ENCODE data around the gene ATP1B3. TPM values are rescaled to one million over a fixed set of nuclear protein-coding genes. Genes with fewer than 3 reads are reported as not detected.
A peak's percentile ranks its signal among the peaks of the same experiment; 100 is the strongest.

Gene ATP1B3
- total RNA-seq (2016; rRNA removed; fragmentation: Illumina TruSeq; extraction: Trizol) (61.6 and 84.3 TPM in 2 replicates), polyA plus RNA-seq (2011; rRNA removed) (65.8 and 93.6 TPM in 2 replicates), polyA minus RNA-seq (2011; rRNA and poly(A)+ RNA removed; ENCODE audit: low replicate concordance) (36.0 and 221 TPM in 2 replicates), Bru-seq, nascent RNA (percentile 88 among the genes with signal in this experiment), BruChase-seq, experiment 1, labeled RNA remaining after a 6-hour chase (percentile 93 among the genes with signal in this experiment), BruChase-seq, experiment 2, labeled RNA remaining after a 2-hour chase (percentile 92 among the genes with signal in this experiment)
- total RNA-seq (2016; cell fraction: cytosol; rRNA removed; fragmentation: Illumina TruSeq; extraction: Trizol; ENCODE audit: low read depth), result 17.6 and 23.7 TPM in 2 replicates
- total RNA-seq (2016; cell fraction: insoluble cytoplasmic fraction; rRNA removed; fragmentation: Illumina TruSeq; extraction: Trizol), result 60.7 and 84.6 TPM in 2 replicates
- 41.4 and 48.2 TPM in 2 replicates for total RNA-seq (2016; cell fraction: membrane; rRNA removed; fragmentation: Illumina TruSeq; extraction: Trizol)
- total RNA-seq (2016; cell fraction: nucleus; rRNA removed; fragmentation: Illumina TruSeq; extraction: Trizol), result 107 and 136 TPM in 2 replicates
- 60.4 and 102 TPM in 2 replicates for polyA plus RNA-seq (2011; cell fraction: cytosol; rRNA removed)
- polyA plus RNA-seq (2011; cell fraction: nucleus; rRNA removed), result 27.5 and 41.2 TPM in 2 replicates
- polyA plus RNA-seq (2012), result 108 TPM in 2 replicates
- polyA plus RNA-seq (2016; cell fraction: cytosol; fragmentation: Illumina TruSeq; extraction: Trizol; ENCODE audit: low read depth), result 33.3 and 33.4 TPM in 2 replicates
- 90.6 and 101 TPM in 2 replicates for polyA plus RNA-seq (2016; cell fraction: insoluble cytoplasmic fraction; fragmentation: Illumina TruSeq; extraction: Trizol; ENCODE audit: low read depth)
- 46.3 and 50.2 TPM in 2 replicates for polyA plus RNA-seq (2016; cell fraction: membrane; fragmentation: Illumina TruSeq; extraction: Trizol; ENCODE audit: low read depth)
- polyA plus RNA-seq (2016; cell fraction: nucleus; fragmentation: Illumina TruSeq; extraction: Trizol; ENCODE audit: insufficient read depth, low read depth), result 276 and 302 TPM in 2 replicates
- polyA minus RNA-seq (2011; cell fraction: cytosol; rRNA and poly(A)+ RNA removed), result 33.3 and 35.0 TPM in 2 replicates
- 20.1 and 20.8 TPM in 2 replicates for polyA minus RNA-seq (2011; cell fraction: nucleus; rRNA and poly(A)+ RNA removed)
- long read RNA-seq, experiment 1, transcript ATP1B3-201 (7 exons, 1,811 nt), result major isoform, 248 of 256 reads
- long read RNA-seq, experiment 1, partial matches to known transcripts, result 2 of 256 reads
- long read RNA-seq, experiment 1, other reads (novel, unspliced or antisense), result 5 of 256 reads
- long read RNA-seq, experiment 2, transcript ATP1B3-201 (7 exons, 1,811 nt), result major isoform, 335 of 454 reads
- long read RNA-seq, experiment 2, partial matches to known transcripts, result 64 of 454 reads
- long read RNA-seq, experiment 2, other reads (novel, unspliced or antisense), result 52 of 454 reads

DNA sequence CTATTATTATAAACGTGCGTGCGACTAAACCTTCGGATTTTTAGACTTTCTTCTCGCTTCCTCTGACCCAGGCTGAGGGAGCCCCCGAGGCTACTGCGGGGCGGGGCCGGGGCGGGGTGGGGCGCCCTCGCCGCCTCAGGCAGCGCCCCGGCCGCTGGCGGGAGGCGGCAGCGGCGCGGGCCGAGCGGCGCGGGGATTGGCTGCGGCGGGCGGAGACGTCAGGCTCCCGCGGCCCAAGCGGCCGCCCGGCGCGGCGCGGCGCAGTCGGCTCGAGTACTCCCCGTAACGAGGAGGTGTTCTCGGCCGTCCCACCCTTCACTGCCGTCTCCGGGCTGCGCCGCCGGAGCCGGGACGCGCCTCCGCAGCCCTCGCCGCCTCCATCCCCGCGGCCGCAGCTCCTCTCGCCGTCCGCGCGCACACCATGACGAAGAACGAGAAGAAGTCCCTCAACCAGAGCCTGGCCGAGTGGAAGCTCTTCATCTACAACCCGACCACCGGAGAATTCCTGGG is at the start of gene ATP1B3:
TSS of gene ATP1B3 (plus strand) at position 263 of the 510 bp plus-strand sequence. CDS start at position 422, 159 bp downstream.
- H3K4me2 ChIP-seq (ENCODE audit: low read depth, low read length), result peak within 1 kb of the TSS; percentile 86
- POLR2A ChIA-PET, result interaction anchor here (1.1 kb wide), 1 partner anchor 17 kb away, joined by 4 read pairs; no protein-coding TSS in a partner anchor
- no peaks in the 10 kb centered on the region for H3K36me3 ChIP-seq (replicated peaks in 1 of 2; ENCODE audit: control insufficient read depth in 1 of 2, insufficient read depth in 2 of 2, low read length in 2 of 2)
- intact Hi-C loops (cut with micrococcal nuclease; ENCODE audit: unreplicated experiment) (loop anchor here (10.0 kb wide), 2 partner anchors 392 to 572 kb away; partner anchors contain the start of gene RASA2), in situ Hi-C loops (cut with HindIII; ENCODE audit: extremely low pct_ligation_motif_present, low pct_unique_long_range_greater_than_20kb) (loop anchor here (10.0 kb wide), 1 partner anchor 142 kb away; the partner anchor contains the start of gene RNF7)
- no peaks in the 10 kb centered on the region for H3K27me3 ChIP-seq (ENCODE audit: control insufficient read depth in 1 of 2, insufficient read depth in 2 of 2, low read length in 2 of 2)
- CTCF ChIA-PET (ENCODE audit: low intra/inter-chr PET ratio, low total read pairs), result interaction anchor here (1.7 kb wide), 1 partner anchor 138 kb away, joined by 19 read pairs; the partner anchor contains the start of gene RNF7
- DNase-seq (ENCODE audit: low spot score) (peak; percentile 60), ATAC-seq (peak; percentile 89), FAIRE-seq (no peak)
- H3K79me2 ChIP-seq (ENCODE audit: insufficient read depth, low read length), result peaks cover 40% of the 10 kb centered on the region
- BruUV-seq (replicated peaks), result no TSS peak
- peaks cover 4% of the 10 kb centered on the region; the same call in 1 of the 2 replicates for H4K20me1 ChIP-seq (ENCODE audit: insufficient read depth, low read length)
- H3K27ac ChIP-seq (ENCODE audit: extremely low read length, insufficient read depth, low read length), result peak within 1 kb of the TSS; percentile 87
- peak within 1 kb of the TSS; percentile 92 to 99 (median 92) for H3K4me3 ChIP-seq (replicated peaks in 1 of 3; ENCODE audit: insufficient read depth in 1 of 3, low read depth in 2 of 3, low read length in 3 of 3)
- H3K4me1 ChIP-seq (ENCODE audit: insufficient read depth, low read length), result peaks cover 35% of the 10 kb centered on the region
- peak within 1 kb of the TSS; percentile 89 for H2AFZ ChIP-seq (ENCODE audit: low read length)
- 0% methylated on average over 22 of the region's 69 CpGs for WGBS (ENCODE audit: low lambda C conversion rate)
- H3K9ac ChIP-seq (ENCODE audit: insufficient read depth, low read depth, low read length), result peak within 1 kb of the TSS; percentile 86
- H3K9me3 ChIP-seq (ENCODE audit: low read length), result no peaks in the 10 kb centered on the region
- TF ChIP-seq KLF16 (CRISPR knock-in tag; IDR thresholded peaks at IDR 0.05) (peak in 1 of 2 experiments; percentile 63; a peak in 1 of 4 replicates), ZNF660 (CRISPR knock-in tag; IDR thresholded peaks at IDR 0.05; ENCODE audit: borderline replicate concordance, low read depth) (no peak), HNRNPLL (IDR thresholded peaks at IDR 0.05; ENCODE audit: low read depth, low read length, poor library complexity, severe bottlenecking) (peak; percentile 68), TRIM24 (CRISPR knock-in tag; IDR thresholded peaks at IDR 0.05) (no peak), TBX2 (CRISPR knock-in tag; IDR thresholded peaks at IDR 0.05; ENCODE audit: borderline replicate concordance) (peak; percentile 23; the same call in 1 of the 2 replicates), ZNF607 (CRISPR knock-in tag; IDR thresholded peaks at IDR 0.05; ENCODE audit: borderline replicate concordance) (no peak), ZNF451 (CRISPR knock-in tag; IDR thresholded peaks at IDR 0.05) (peak; percentile 42; the same call in 1 of the 2 replicates), ZNF605 (CRISPR knock-in tag; IDR thresholded peaks at IDR 0.05) (no peak), KMT2A (CRISPR knock-in tag; IDR thresholded peaks at IDR 0.05) (peak; percentile 81)
- TF ChIP-seq, protein P1, sequence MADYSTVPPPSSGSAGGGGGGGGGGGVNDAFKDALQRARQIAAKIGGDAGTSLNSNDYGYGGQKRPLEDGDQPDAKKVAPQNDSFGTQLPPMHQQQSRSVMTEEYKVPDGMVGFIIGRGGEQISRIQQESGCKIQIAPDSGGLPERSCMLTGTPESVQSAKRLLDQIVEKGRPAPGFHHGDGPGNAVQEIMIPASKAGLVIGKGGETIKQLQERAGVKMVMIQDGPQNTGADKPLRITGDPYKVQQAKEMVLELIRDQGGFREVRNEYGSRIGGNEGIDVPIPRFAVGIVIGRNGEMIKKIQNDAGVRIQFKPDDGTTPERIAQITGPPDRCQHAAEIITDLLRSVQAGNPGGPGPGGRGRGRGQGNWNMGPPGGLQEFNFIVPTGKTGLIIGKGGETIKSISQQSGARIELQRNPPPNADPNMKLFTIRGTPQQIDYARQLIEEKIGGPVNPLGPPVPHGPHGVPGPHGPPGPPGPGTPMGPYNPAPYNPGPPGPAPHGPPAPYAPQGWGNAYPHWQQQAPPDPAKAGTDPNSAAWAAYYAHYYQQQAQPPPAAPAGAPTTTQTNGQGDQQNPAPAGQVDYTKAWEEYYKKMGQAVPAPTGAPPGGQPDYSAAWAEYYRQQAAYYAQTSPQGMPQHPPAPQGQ (CRISPR knock-in tag; IDR thresholded peaks at IDR 0.05; ENCODE audit: borderline replicate concordance), result no peak
- TF ChIP-seq, protein P2, sequence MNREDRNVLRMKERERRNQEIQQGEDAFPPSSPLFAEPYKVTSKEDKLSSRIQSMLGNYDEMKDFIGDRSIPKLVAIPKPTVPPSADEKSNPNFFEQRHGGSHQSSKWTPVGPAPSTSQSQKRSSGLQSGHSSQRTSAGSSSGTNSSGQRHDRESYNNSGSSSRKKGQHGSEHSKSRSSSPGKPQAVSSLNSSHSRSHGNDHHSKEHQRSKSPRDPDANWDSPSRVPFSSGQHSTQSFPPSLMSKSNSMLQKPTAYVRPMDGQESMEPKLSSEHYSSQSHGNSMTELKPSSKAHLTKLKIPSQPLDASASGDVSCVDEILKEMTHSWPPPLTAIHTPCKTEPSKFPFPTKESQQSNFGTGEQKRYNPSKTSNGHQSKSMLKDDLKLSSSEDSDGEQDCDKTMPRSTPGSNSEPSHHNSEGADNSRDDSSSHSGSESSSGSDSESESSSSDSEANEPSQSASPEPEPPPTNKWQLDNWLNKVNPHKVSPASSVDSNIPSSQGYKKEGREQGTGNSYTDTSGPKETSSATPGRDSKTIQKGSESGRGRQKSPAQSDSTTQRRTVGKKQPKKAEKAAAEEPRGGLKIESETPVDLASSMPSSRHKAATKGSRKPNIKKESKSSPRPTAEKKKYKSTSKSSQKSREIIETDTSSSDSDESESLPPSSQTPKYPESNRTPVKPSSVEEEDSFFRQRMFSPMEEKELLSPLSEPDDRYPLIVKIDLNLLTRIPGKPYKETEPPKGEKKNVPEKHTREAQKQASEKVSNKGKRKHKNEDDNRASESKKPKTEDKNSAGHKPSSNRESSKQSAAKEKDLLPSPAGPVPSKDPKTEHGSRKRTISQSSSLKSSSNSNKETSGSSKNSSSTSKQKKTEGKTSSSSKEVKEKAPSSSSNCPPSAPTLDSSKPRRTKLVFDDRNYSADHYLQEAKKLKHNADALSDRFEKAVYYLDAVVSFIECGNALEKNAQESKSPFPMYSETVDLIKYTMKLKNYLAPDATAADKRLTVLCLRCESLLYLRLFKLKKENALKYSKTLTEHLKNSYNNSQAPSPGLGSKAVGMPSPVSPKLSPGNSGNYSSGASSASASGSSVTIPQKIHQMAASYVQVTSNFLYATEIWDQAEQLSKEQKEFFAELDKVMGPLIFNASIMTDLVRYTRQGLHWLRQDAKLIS (CRISPR knock-in tag; IDR thresholded peaks at IDR 0.05), result peak; percentile 48; the same call in 1 of the 2 replicates

Measured in HepG2 (cell line).